Stimulated activated CD8-positive, alpha-beta memory T cell treated with anti-CD3 and anti-CD28 coated beads, Interleukin-2, amount 100 ng/mL, for 48 hours (primary cell): ENCODE data around the gene INTS1.

Experiments used
- DNase-seq, 2 donors: peaks; one replicate each; pipeline ENCODE4 v3.0.0-alpha.2; 2020; ENCODE audit warnings: low read depth in 2 of 2

INTS1 gene

GRCh38 chr7:1503390-1503789, 799 bp downstream of the INTS1 start:
- DNase-seq, result no peak

GRCh38 chr7:1502845-1503244, 1.3 kb downstream of the INTS1 start:
- DNase-seq, result no peak

- DNase-seq, result no peak
Measured at GRCh38 chr7:1501487-1502270, 2.5 kb downstream of the INTS1 start.

GRCh38 chr7:1500064-1500807, 4.0 kb downstream of the INTS1 start:
- no peak for DNase-seq

- no peak for DNase-seq
Measured at GRCh38 chr7:1499367-1500029, 4.7 kb downstream of the INTS1 start.

- DNase-seq, result no peak
Measured at GRCh38 chr7:1498370-1499305, 5.6 kb downstream of the INTS1 start.

GRCh38 chr7:1497293-1497927, 6.8 kb downstream of the INTS1 start:
- DNase-seq, result no peak

- no peak for DNase-seq
Measured at GRCh38 chr7:1496531-1497292, 7.5 kb downstream of the INTS1 start.

GRCh38 chr7:1495564-1496242, 8.5 kb downstream of the INTS1 start:
- no peak for DNase-seq

GRCh38 chr7:1494866-1495563, 9.2 kb downstream of the INTS1 start:
- DNase-seq, result no peak

- no peak for DNase-seq
Measured at GRCh38 chr7:1494447-1494846, 9.7 kb downstream of the INTS1 start.

GRCh38 chr7:1493571-1493970, 10.6 kb downstream of the INTS1 start:
- no peak for DNase-seq

- DNase-seq, result no peak
Measured at GRCh38 chr7:1493129-1493528, 11.1 kb downstream of the INTS1 start.

- no peak for DNase-seq
Measured at GRCh38 chr7:1492640-1493039, 11.5 kb downstream of the INTS1 start.

GRCh38 chr7:1492221-1492620, 12.0 kb downstream of the INTS1 start:
- DNase-seq, result no peak

- no peak for DNase-seq
Measured at GRCh38 chr7:1490837-1491236, 13.4 kb downstream of the INTS1 start.

- no peak for DNase-seq
Measured at GRCh38 chr7:1489336-1489735, 14.9 kb downstream of the INTS1 start.

- DNase-seq, result no peak
Measured at GRCh38 chr7:1488016-1488415, 16.2 kb downstream of the INTS1 start.

GRCh38 chr7:1487466-1487865, 16.7 kb downstream of the INTS1 start:
- DNase-seq, result no peak
